Keratinocyte (primary cell): ENCODE data around the gene HEMGN.
"Not testable (repeated sequence)": the region's sequence is repeated elsewhere in the genome, so short reads cannot be mapped to it uniquely, and the experiment has no call there.

Experiments used
- EZH2 ChIP-seq: IDR thresholded peaks from one replicate; pipeline ENCODE4 v1.6.1; 2012; ENCODE audit warnings: inconsistent platforms, mild to moderate bottlenecking, low read length, moderate library complexity
- TF ChIP-seq, protein P1 (sequence below), 3 experiments: IDR thresholded peaks in 1 of 3; conservative IDR thresholded peaks in 1 of 3; optimal IDR thresholded peaks in 1 of 3; 2 replicates in 2 of 3; 3 replicates in 1 of 3; pipeline versions ENCODE3 to v1.5.1; 2011; ENCODE audit warnings: low read length in 3 of 3, mild to moderate bottlenecking in 3 of 3, moderate library complexity in 2 of 3, control low read depth in 1 of 3, inconsistent platforms in 1 of 3; ENCODE audit not compliant: insufficient read depth in 2 of 3; ENCODE audit errors: extremely low read depth in 1 of 3

DNA sequence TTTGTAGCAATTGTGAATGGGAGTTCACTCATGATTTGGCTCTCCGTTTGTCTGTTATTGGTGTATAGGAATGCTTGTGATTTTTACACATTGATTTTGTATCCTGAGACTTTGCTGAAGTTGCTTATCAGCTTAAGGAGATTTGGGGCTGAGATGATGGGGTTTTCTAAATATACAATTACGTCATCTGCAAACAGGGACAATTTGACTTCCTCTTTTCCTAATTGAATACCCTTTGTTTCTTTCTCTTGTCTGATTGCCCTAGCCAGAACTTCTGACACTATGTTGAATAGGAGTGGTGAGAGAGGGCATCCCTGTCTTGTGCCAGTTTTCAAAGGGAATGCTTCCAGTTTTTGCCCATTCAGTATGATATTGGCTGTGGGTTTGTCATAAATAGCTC is 9.1 kb upstream of the HEMGN start:
- TF ChIP-seq, protein P1, sequence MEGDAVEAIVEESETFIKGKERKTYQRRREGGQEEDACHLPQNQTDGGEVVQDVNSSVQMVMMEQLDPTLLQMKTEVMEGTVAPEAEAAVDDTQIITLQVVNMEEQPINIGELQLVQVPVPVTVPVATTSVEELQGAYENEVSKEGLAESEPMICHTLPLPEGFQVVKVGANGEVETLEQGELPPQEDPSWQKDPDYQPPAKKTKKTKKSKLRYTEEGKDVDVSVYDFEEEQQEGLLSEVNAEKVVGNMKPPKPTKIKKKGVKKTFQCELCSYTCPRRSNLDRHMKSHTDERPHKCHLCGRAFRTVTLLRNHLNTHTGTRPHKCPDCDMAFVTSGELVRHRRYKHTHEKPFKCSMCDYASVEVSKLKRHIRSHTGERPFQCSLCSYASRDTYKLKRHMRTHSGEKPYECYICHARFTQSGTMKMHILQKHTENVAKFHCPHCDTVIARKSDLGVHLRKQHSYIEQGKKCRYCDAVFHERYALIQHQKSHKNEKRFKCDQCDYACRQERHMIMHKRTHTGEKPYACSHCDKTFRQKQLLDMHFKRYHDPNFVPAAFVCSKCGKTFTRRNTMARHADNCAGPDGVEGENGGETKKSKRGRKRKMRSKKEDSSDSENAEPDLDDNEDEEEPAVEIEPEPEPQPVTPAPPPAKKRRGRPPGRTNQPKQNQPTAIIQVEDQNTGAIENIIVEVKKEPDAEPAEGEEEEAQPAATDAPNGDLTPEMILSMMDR (optimal IDR thresholded peaks at IDR 0.05 in 1 of 3, IDR thresholded peaks at IDR 0.05 in 1 of 3, conservative IDR thresholded peaks at IDR 0.05 in 1 of 3; ENCODE audit: extremely low read depth in 1 of 3, insufficient read depth in 2 of 3, low read length in 3 of 3), result not testable (repeated sequence)
- not testable (repeated sequence) for TF ChIP-seq EZH2
